NCI-H1105 treated with DMSO at 0.1 percent for 48 hours (cell line): ENCODE measurements around the gene LY6G5B.
"Not testable (repeated sequence)": the region's sequence is repeated elsewhere in the genome, so short reads cannot be mapped to it uniquely, and the experiment has no call there.

Experiments
- DNase-seq: peaks from one replicate; lab custom pipeline; 2025; lab: John Stamatoyannopoulos, UW

LY6G5B gene

DNA sequence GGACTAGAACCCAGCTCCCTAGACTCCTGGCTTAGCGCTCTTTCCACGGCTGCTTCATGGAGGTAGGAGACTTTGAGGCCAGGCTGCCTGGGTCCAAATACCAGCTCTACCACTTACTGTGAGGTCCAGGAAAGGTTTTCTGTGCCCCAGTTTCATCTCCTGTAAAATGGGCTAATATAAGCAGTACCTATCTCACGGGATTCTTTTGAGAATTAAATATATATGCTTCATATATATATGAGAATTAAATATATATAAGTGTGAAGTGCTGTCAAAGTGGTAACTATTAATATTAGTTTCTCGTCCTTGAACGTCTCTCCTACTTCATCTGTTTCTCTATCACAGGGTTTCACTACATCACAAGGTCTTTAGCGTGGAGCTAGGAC, 21.3 kb downstream of the LY6G5B start:
- no peak for DNase-seq

DNA sequence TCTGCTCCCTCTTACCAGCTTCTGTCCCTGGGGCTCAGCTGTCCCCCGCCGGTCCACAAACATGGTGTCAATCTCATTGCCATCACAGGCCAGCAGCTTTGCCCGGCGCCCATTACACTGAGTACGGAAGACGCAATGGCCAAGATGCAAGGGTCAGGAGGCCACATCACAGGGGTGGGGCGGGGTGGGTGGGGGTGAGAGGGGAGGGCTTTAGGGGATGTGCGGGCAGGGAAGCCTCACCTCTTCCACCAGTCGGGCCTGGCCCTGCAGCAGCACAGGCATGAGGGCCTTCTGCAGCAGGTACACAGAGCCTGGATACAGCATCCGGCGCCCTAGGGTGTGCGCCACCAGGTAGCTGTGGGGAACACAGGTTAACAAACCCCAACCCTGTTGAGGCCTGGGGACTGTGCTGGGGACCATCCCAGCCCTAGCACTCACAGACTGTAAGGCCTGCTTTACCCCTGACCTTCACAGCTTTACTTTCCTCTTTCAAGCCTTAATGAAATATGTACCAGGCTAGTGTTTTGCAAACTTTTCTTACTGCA, 21.9 kb downstream of the LY6G5B start:
- no peak for DNase-seq

DNA sequence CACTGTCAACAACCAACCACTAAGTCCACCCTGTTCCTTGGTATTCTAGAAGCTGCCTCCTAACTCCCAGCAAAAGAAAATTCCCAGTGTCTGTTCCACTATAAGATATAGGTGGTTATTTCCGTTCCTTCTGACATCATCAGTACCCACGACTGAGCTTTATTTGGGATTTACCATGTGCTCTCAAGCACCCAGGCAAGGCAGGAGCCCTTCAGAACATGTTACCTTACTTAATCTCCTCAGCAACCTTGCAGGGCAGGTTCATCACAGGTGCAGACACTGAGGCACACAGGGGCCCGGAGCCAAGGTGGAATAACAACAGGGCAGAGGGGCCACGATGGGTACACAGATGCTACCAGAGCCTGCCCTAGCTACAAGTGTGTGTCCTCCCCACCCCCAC, 22.6 kb downstream of the LY6G5B start:
- no peak for DNase-seq

DNA sequence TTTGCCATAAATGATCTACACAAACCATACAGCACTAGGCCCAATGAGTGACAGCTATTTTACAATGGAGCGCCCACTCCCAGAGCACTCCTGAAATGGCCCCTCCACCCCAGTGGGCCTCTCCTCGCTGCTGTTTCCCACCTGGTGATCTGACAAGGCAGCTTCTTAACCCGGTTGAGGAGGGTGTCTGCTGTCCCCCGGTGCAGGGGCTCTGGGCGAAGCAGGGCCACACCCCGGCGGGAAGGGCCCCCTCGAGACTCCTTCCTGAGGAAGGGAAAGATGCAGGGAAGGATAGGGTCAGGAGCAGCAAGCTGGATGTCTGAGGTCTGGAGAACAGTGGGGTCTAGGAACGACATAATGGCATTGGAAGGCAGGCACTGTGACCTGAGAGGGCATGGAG, 23.1 kb downstream of the LY6G5B start:
- DNase-seq: no peak

DNA sequence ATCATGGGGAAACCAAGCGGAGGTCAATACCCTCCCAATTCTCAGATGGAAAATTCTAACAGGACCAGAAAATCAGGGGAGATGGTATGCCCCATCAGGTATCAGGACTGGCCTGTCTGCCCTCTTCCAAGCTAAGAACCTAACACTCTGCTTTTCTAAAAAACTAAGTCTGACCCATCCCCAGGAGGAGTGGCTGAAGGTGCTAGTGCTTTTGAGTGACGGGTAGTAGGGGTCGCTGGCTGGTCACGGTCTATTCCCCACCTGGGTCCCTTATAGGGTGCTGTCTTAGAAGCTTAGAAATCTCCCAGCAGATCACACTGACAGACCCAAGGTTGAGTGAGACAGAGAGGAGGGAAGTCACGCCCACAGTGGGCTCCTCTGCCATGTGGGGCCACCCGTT, 23.8 kb downstream of the LY6G5B start:
- DNase-seq: no peak

DNA sequence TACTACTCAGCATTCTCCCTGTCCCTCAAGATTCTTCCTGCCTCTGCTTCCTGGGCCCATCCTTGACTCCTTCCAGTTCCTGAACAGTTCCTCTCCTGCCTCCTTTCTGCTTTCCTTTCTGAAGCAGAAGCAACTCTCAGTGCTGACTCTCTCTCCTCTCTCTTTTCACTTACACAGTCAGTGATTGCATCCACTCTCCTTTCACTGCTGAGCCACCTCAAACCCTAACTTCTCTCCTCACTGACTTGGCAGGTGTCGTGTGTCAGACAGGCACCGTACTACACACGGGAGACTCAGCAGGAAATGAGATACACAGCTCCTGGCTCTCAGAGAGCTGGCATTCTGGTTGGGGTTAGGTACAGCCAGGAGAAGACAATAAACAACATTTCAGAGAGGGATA, 27.8 kb downstream of the LY6G5B start:
- DNase-seq: no peak

DNA sequence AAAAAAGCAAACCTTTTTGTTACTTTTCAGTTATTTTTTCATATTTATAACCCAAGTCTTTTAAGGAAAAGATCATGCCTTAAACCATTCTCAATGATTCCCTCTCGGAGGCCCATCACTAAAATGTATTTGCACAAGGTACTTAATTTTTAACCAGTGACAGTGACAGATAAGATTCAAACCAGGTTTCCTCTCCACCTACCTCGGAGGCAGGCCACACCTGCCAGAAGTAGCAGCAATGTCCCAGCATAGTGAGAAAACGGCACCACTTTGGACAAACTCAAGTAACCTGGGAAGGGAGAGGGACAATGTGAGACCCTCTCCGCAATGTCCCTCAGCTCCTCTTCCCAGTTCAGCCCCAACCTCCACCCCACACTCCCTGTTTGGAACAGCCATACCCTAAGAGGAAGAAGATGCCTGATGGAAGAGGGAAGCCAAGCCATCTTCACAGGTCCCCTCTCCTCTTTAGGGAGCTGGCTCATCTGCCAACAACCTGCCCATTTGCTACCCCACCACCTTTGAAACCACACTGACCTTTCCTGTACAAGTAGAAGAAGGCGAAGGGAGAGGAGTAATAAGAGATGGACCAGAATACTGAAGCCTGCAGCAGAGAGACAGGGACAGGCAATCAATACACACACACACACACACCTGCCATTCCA, 31.1 kb downstream of the LY6G5B start:
- no peak for DNase-seq

DNA sequence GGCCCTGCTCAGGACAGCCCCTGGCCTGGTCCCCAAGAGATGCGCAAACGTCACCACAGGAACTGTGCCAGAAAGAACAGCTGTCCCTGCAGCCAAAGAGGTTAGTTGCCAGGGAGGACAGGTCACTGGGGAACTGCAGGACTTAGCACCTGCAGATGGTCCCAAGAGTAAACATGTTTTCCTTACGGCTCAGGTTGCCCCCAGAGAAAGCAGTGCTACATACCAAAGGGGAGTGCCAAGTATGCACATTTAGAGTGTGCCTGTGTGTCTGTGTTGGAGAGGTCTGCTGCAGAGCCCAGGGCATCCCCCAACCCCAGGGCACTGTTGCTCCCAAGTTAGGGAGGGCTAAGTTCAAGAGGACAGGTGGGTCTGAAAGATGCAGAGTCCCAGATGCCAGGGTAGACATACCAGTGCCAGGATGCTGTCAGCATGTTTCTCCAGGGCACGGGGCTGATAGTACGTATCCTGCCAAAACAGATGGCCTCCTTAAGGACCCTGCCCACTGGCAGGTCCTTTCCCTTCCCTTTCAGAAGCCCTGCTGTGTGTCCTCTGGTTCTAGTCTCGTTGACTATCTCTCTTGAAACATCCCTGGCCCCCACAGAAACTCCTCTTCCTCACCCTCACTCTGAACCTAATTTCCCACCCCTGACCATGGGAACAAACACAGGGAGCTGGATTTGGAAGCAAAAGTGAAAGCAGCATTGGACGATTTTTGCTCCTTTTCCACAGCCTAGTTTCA, 32.1 kb downstream of the LY6G5B start:
- DNase-seq: peak; percentile 36

DNA sequence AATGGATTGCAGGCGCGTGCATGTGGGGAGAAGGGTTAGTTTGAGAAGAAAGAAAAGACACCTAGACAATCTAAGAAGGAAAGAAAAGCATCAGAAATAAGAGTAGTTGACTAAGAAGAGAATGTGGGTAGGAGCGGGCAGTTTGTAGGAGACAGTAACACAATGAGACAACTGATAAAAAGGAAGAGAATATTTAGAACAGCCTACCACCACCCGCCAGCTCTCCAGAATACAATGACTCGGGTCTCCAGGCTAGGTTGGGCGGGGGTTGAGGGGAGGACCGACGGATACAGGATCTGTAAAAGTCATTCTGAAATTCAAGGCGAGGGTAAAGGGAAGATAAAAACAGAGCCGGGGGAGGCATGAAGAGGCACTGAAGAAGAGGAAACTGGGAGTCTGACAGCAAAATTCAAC, 32.6 kb downstream of the LY6G5B start:
- DNase-seq: peak; percentile 39

DNA sequence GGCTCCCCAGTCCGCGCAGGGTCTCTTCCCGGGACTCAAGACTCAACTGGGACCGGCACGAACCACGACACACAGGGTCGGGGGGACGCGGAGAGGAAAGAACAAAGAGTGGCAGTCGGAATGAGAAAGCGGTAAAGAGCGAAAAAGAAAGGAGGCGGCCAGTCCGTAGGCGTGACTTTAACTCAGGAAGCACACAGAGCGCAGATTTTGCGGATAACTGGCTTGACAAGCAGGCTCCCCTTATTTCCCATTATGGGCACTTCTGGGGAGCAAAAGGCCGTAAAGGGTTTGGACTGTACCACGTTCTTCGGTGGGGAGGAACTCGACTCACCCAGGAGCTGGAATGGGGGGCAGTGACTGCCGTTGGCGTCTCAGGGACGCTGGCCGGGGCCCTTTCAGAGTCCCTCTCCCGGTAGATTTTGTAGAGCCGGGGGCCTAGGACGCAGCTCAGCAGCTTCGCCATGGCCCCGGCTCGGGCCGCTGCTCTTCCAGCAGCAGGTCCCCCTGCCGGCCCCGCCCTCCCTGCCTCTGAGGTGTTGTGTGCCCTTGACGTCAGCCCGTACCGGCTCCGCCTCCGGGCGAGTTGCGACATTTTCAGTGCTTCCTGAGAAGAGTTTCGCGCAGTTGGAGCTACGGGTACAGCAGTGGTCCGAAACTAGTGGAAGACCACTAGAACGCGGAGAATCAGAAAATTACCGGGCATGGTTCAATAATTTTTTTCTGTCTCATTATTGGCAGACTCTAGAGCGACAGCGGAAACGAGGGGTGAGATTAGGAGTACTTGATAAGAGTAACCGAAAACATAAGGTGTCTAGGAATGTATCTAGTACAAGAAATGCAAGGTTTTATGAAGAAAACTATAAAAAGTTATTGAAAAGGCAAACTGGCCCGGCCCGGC, 33.3 kb downstream of the LY6G5B start, which contains the start of gene ABHD16A:
Gene ABHD16A, minus strand, starts transcription at position 506 of the 898 bp plus-strand sequence. Its CDS starts 43 bp downstream, at position 463.
- DNase-seq: peak; percentile 96

DNA sequence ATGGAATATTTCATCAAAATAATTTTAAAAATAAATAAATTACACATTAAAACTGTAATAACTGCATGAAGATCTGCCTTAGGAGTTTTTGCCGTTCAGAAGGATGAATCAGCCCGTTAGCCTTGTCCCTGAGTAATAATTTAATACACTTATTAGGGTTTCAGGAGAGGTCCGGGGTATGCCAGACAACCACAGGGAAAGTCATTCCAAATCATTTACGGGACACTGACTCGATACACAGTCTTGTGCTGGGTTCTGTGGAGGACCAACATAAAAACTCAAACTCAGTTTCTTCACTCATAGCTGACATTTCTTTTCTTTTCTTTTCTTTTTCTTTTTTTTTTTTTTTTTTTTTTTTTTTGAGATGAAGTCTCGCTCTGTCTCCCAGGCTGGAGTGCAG, 36.2 kb downstream of the LY6G5B start:
- DNase-seq: no peak

DNA sequence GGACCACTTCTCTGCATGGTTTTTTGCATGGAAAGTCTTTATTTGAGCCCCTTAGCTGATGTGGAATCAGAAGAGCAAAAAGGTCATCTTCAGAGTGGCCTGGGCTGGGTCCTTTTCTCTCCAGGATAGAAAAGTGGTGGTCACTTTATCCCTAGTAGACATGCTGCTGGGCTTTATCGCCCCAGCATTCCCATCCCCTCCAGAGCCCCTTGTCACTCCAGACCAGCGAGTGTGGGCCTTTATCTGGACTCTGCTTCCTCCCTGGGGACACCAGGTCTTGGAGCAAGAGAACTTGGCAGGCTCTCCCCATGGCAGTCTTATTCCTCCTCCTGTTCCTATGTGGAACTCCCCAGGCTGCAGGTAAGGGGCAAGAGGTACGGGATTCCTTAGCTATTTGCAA, 36.8 kb downstream of the LY6G5B start, which contains the start of gene LY6G6F:
Gene LY6G6F, plus strand, starts transcription at position 268 of the 400 bp plus-strand sequence. Its CDS starts 41 bp downstream, at position 309.
- DNase-seq: no peak

DNA sequence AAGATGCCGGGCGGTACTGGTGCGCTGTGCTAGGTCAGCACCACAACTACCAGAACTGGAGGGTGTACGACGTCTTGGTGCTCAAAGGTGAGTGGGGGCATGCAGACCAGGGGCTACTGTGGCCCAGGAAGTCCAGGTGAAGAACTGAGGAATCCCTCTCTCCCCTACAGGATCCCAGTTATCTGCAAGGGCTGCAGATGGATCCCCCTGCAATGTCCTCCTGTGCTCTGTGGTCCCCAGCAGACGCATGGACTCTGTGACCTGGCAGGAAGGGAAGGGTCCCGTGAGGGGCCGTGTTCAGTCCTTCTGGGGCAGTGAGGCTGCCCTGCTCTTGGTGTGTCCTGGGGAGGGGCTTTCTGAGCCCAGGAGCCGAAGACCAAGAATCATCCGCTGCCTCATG, 37.9 kb downstream of the LY6G5B start:
- no peak for DNase-seq

DNA sequence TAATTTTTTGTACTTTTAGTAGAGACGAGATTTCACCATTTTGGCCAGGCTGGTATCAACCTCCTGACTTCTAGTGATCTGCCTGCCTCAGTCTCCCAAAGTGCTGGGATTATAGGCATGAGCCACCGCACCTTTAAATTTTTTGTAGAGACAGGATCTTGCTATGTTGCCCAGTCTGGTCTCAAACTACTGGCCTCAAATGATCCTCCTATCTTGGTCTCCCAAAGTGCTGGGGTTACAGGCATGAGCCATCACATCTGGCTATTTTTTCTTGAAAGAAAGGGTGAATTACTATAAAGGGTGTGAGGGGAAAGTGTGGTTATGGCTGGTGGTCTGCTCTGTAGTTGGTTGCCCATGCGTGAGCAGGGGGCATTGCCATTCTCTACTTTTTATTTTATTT, 38.4 kb downstream of the LY6G5B start:
- no peak for DNase-seq

DNA sequence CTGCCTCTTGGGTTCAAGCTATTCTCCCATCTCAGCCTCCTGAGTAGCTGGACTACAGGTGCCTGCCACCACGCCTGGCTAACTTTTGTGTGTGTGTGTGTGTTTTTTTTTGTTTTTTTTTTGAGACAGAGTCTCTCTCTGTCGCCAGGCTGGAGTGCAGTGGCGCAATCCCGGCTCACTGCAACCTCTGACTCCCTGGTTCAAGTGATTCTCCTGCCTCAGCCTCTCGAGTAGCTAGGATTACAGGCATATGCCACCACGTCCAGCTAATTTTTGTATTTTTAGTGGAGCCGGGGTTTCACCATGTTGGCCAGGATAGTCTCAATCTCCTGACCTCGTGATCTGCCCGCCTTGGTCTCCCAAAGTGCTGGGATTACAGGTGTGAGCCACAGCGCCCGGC, 39.4 kb downstream of the LY6G5B start:
- DNase-seq: not testable (repeated sequence)

DNA sequence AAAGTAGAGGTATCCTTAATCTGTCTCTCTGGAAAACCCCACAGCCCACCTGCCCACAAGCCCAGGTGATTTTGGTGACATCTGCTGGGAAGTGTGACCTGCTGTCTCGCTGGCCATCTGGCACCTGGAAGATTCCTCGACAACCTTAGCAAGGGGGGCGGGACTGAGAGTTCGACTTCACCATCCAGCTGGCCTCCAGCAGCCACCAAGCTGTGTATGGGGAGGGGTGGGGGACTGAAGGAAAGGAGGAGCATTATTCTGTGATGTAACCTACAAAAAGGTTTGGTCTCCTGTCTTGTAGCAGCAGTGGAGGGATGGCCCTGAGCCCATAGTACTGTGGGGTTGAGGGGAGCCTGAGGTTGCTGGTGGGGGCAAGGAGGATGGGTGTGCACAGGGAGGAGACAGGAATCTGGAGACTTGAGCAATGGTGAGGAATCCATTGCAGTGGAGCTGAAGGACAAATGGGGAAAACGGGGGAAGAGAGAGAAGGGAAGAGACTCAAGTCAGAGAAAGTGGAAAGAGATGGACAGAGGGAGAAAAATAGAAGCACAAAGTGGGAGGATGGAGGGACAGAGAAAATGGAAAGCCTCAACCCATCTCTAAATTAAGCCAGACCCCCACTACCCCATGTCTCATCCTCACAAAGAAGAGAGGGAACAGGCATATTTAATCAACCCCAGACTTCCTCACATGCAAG, 40.9 kb downstream of the LY6G5B start:
- no peak for DNase-seq

DNA sequence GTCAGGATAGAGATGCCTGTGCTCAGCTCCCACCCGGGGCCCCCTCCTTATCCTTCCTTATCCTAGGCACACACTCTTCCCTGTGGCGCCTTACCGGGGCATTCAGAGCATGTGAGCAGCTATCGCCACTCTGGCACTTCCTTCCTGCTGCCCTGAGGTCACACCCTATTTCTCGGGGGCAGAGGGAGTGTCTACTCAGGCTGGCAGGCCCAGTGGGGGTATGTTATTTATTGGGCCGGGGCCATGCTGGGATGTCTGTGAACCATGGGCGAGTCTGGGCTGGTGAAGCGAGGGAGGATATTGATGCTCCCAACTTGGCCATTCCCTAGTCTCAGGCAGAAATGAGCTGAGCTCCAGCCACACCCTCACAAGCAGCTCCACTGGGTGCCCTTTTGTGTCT, 41.5 kb downstream of the LY6G5B start:
- no peak for DNase-seq

DNA sequence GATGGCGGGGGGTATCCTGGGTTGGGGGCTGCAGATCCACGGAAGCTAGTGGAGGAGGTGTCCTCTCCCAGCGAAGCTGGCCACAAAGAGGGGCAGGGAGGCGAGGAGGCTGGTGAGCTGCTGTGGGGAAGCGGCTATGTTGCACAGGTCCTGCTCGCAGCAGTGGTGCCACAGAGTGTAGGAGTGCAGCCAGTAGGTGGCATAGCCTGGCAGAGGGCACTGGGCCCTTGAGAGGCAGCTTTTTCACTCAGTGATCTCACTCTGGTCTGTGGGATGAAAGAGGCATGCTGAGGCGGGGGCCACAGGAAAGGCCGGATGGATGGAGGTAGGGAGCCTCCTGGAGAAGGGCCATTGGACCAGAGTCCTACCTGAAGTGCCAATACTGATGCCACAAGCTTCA, 42.5 kb downstream of the LY6G5B start:
- no peak for DNase-seq

DNA sequence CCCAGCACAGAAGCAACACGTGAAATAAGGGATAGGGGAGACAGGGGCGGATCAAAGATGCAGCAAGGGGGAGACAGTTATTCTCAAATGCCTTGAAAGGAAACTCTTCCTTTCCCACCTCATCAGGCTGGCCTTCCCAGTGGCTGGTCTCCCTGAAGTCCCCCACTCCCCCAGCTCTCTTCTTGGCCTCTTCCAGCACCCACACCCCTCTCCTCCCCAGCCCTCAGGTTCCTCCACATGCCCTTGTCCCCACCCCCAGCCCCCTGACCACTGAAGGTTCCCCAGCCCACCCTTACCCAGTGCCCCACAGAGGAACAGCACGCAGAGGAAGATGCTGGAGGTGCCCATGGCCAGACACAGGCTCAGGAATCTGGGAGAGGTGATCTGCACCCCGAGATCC, 43.7 kb downstream of the LY6G5B start:
- no peak for DNase-seq

DNA sequence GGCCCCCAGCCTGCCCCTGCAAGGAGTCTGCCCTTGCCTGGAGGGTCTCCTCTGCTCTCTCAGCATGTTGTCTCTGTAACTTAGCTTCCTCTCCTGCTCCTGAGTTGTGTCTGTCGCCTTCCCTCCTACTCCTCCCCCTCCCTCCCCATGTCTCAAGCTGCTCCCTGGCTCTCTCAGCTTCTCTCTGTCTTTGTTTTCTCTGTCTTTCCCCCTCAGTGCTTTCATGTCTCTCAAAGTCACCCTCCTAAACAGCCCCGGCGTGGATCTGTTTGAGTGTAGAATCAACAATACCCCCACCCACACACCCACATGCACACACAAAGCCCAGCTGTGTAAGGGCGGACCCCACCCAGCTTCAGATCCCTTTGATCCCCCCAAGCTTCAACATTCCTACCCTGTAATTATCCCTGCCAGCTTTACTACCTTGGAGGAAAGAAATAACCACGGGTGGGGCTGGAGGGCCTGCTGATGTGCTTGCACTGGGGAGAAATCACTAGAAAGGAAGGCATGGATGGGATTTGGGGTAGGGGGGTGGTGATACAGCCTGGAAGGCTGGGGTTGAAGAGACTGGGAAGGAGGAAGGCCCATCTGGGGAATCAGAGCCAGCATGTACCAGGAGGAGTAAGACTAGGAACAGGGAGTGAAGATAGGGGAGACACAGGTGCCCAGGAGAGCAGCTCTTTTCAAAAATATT, 44.4 kb downstream of the LY6G5B start:
- DNase-seq: no peak
